ENCODE results near the gene PIP4K2A.

DNA sequence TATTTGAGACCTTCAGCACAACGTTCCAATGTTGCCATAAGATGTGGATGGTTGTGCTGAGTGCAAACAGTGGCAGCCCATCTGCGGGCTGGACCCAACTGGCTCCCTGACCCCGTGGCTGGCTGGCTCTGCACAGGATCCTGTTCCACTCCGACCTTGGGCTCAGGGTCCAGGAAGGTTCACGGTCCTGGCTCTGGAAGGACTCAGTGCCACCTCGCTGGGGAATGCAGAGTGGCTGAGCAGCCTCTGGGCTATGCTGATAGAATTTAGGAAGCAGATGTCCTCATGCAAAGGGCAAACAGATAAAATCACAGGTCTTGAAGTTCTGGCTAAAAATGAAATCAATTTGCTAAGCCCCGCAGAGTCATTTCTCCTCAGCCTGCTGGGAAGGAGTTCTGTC lies 171.6 kb downstream of the PIP4K2A start:
- no peak for TF ChIP-seq CTCF (IDR thresholded peaks at IDR 0.05)
- no peak for TF ChIP-seq POLR2A (IDR thresholded peaks at IDR 0.05)

Data from suprapubic skin (tissue), 3 donors.